K562 (cell line): ENCODE measurements around the gene SEC14L5. TPM values are rescaled to one million over a fixed set of nuclear protein-coding genes. Genes with fewer than 3 reads are reported as not detected.

Source experiments
- ATAC-seq: fragments of 200-7000 bp; cut with Tn5 transposase; 3 replicates; pipeline ENCODE4 v1.9.1; 2020; ENCODE audit warnings: moderate library complexity
- BruUV-seq: library from RNA; stranded (reverse); fragments of 400-500 nt; replicated peaks from 2 replicates; lab custom pipeline; 2021; lab: Mats Ljungman, UMichigan
- CTCF ChIA-PET: fragments of 300-600 bp; formaldehyde crosslinking; extraction: SDS; loops from one replicate; lab custom pipeline; 2021; ENCODE audit warnings: low intra/inter-chr PET ratio; lab: Yijun Ruan, JAX
- POLR2A ChIA-PET: fragments of 300-600, 350-650 bp; sonication (Branson Sonifier 250); formaldehyde crosslinking; extraction: SDS; loops from one replicate; lab custom pipeline; 2021; ENCODE audit warnings: antibody characterized with exemption, inconsistent platforms; lab: Yijun Ruan, JAX
- DNase-seq, 4 experiments: peaks; one replicate each; pipeline versions ENCODE4 v3.0.0 to v3.0.0-alpha.2; 2011 to 2018; ENCODE audit warnings: low spot score in 3 of 4, mixed read lengths in 3 of 4; ENCODE audit errors: extremely low read depth in 1 of 4
- FAIRE-seq: peaks from 2 replicates; lab custom pipeline; 2011; peaks lifted over from hg19 to GRCh38; lab: Jason Lieb, UNC
- H2AFZ ChIP-seq: 2 replicates; pipeline ENCODE4 v1.6.0; 2011; ENCODE audit warnings: low read depth, low read length, control low read depth, inconsistent platforms
- H3K27ac ChIP-seq: fragments of 200-600 bp; 3 replicates; pipeline ENCODE4 v1.8.0; 2011; ENCODE audit warnings: low read depth, mild to moderate bottlenecking, control low read depth, inconsistent platforms, low read length, moderate library complexity, mixed read lengths; ENCODE audit errors: extremely low read depth
- H3K27me3 ChIP-seq, 2 experiments: fragments of 300-600 bp in 1 of 2; 2 replicates in 1 of 2; 3 replicates in 1 of 2; pipeline versions ENCODE4 v1.6.0 to v1.8.0; 2011; ENCODE audit warnings: inconsistent platforms in 2 of 2, low read length in 2 of 2, mild to moderate bottlenecking in 1 of 2, mixed read lengths in 1 of 2, moderate library complexity in 1 of 2; ENCODE audit not compliant: control insufficient read depth in 2 of 2, insufficient read depth in 2 of 2
- H3K36me3 ChIP-seq: fragments of 300-600 bp; 3 replicates; pipeline ENCODE4 v1.8.0; 2011; ENCODE audit warnings: mild to moderate bottlenecking, low read length, inconsistent platforms; ENCODE audit not compliant: control insufficient read depth, insufficient read depth
- H3K4me1 ChIP-seq, 2 experiments: fragments of 200-600 bp in 1 of 2; replicated peaks in 1 of 2; 2 replicates in 1 of 2; 3 replicates in 1 of 2; pipeline versions ENCODE4 v1.5.1 to v1.8.0; 2011; ENCODE audit warnings: inconsistent platforms in 2 of 2, low read length in 2 of 2, mild to moderate bottlenecking in 1 of 2, mixed read lengths in 1 of 2, moderate library complexity in 1 of 2; ENCODE audit not compliant: control insufficient read depth in 2 of 2, insufficient read depth in 2 of 2
- H3K4me2 ChIP-seq: 2 replicates; pipeline ENCODE4 v1.6.1; 2011; ENCODE audit warnings: low read length, control low read depth, inconsistent platforms, mixed read lengths; ENCODE audit not compliant: insufficient read depth
- H3K4me3 ChIP-seq: fragments of 200-600 bp; sonication (generic), shearing (Covaris generic); 2 replicates; pipeline ENCODE4 v1.5.1; 2016; ENCODE audit warnings: control low read depth, inconsistent platforms
- H3K79me2 ChIP-seq: fragments of 200-600 bp; 3 replicates; pipeline ENCODE4 v1.8.0; 2011; ENCODE audit warnings: low read length, inconsistent platforms; ENCODE audit not compliant: control insufficient read depth, insufficient read depth
- H3K9ac ChIP-seq, 2 experiments: 2 replicates each; pipeline versions ENCODE4 v1.6.0 to v1.6.1; 2011; ENCODE audit warnings: low read depth in 2 of 2, low read length in 2 of 2, control low read depth in 1 of 2, inconsistent platforms in 1 of 2, mild to moderate bottlenecking in 1 of 2, mixed read lengths in 1 of 2; ENCODE audit not compliant: insufficient read depth in 1 of 2
- H3K9me1 ChIP-seq: one replicate; pipeline ENCODE4 v1.6.0; 2011; ENCODE audit warnings: inconsistent platforms, mild to moderate bottlenecking, low read length, moderate library complexity; ENCODE audit not compliant: control insufficient read depth, insufficient read depth
- H3K9me3 ChIP-seq: replicated peaks from 2 replicates; pipeline ENCODE4 v1.5.1; 2011; ENCODE audit warnings: low read depth, low read length, inconsistent platforms; ENCODE audit not compliant: control insufficient read depth, insufficient read depth
- H4K20me1 ChIP-seq: replicated peaks from 2 replicates; pipeline ENCODE4 v1.6.1; 2011; ENCODE audit warnings: low read length, inconsistent platforms, mixed read lengths; ENCODE audit not compliant: control insufficient read depth, insufficient read depth
- BHLHE40 ChIP-seq: IDR thresholded peaks from 2 replicates; pipeline ENCODE4 v1.6.1; 2011; ENCODE audit warnings: low read length, improper control_type of control experiment
- GTF2E2 ChIP-seq: fragments of 200-800 bp; sonication (Bioruptor generic); IDR thresholded peaks from 2 replicates; pipeline ENCODE4 v1.6.1; 2016; ENCODE audit warnings: missing genetic modification characterization, missing compliant biosample characterization
- OTX1 ChIP-seq: fragments of 450-650 bp; formaldehyde crosslinking; IDR thresholded peaks from 2 replicates; pipeline ENCODE4 v1.4.0; 2022; ENCODE audit warnings: mild to moderate bottlenecking
- SNIP1 ChIP-seq: fragments of 450-650 bp; IDR thresholded peaks from 2 replicates; pipeline ENCODE4 v1.7.1; 2017; ENCODE audit warnings: low read depth, mild to moderate bottlenecking
- SRSF3 ChIP-seq: fragments of 200-400 bp; formaldehyde crosslinking; IDR thresholded peaks from 2 replicates; pipeline ENCODE4 v1.6.1; 2016; ENCODE audit warnings: mild to moderate bottlenecking, low read length, moderate library complexity; ENCODE audit not compliant: insufficient read depth
- TAF15 ChIP-seq: fragments of 200-400 bp; formaldehyde crosslinking; IDR thresholded peaks from 2 replicates; pipeline ENCODE4 v1.6.1; 2017; ENCODE audit warnings: mild to moderate bottlenecking, low read depth, low read length, moderate library complexity
- TRIM28 ChIP-seq: fragments of 450-650 bp; IDR thresholded peaks from 2 replicates; pipeline ENCODE4 v1.6.1; 2017
- ZNF143 ChIP-seq: sonication (generic); formaldehyde crosslinking; IDR thresholded peaks from 2 replicates; pipeline ENCODE4 v1.9.0; 2022; ENCODE audit warnings: mild to moderate bottlenecking, missing genetic modification reagents
- ZNF77 ChIP-seq: fragments of 250-450 bp; sonication (Bioruptor Pico); IDR thresholded peaks from 2 replicates; pipeline ENCODE4 v1.5.0; 2020
- WGBS: fragments of 100-300 bp; shearing (Covaris generic); methylation state at CpG from one replicate; pipeline ENCODE4 v1.1.6; 2016; ENCODE audit warnings: low coverage, mixed read lengths; ENCODE audit not compliant: insufficient coverage; ENCODE audit errors: missing lambda C conversion rate; 5-methylcytosine and 5-hydroxymethylcytosine counted together
- in situ Hi-C: fragments of 300-500 bp; cut with MboI; formaldehyde crosslinking; loops from 4 replicates; pipeline ENCODE4 v1.15.0; 2018; ENCODE audit warnings: inconsistent platforms, mixed read lengths
- intact Hi-C: fragments of 100-400 bp; cut with micrococcal nuclease; formaldehyde crosslinking; loops from 2 replicates; pipeline ENCODE4 v1.14.2; 2022
- polyA plus RNA-seq, 8 experiments: library from polyadenylated mRNA; depleted of rRNA in 4 of 8; stranded (reverse) in 5 of 8; unstranded in 3 of 8; fragments of >200 nt; fragmentation: Nextera tagmentation in 2 of 8; fragmentation: Illumina TruSeq in 1 of 8; extraction: Ambion mirVana in 2 of 8; extraction: Trizol in 1 of 8; gene quantifications; 2 replicates each; pipeline versions ENCODE4 v1.2.1 to v1.2.3, GENCODE V29; 2011 to 2014; ENCODE audit warnings: inconsistent platforms in 1 of 8, missing spikeins in 1 of 8
- total RNA-seq, 7 experiments: library from RNA; depleted of rRNA in 6 of 7; stranded (reverse); fragments of >200 nt in 6 of 7; fragmentation: Illumina TruSeq in 2 of 7; extraction: Trizol in 2 of 7; gene quantifications; 2 replicates each; pipeline versions ENCODE4 v1.2.1 to v1.2.3, GENCODE V29; 2011 to 2021; ENCODE audit warnings: low replicate concordance in 1 of 7
- TF ChIP-seq, protein P1 (sequence below), 2 experiments: IDR thresholded peaks; 2 replicates each; pipeline ENCODE4 v1.6.1; 2011; ENCODE audit warnings: borderline replicate concordance in 1 of 2, control low read depth in 1 of 2, low read depth in 1 of 2, low read length in 1 of 2, mild to moderate bottlenecking in 1 of 2, mixed read lengths in 1 of 2, moderate library complexity in 1 of 2; ENCODE audit not compliant: insufficient read depth in 1 of 2, insufficient read length in 1 of 2, poor library complexity in 1 of 2, severe bottlenecking in 1 of 2; ENCODE audit errors: extremely low read depth in 1 of 2
- TF ChIP-seq, protein P2 (sequence below): IDR thresholded peaks from 3 replicates; pipeline ENCODE4 v1.6.1; 2011; ENCODE audit warnings: borderline replicate concordance, mild to moderate bottlenecking; ENCODE audit not compliant: insufficient read length, insufficient read depth

SEC14L5 gene
- total and polyA plus RNA-seq, 9 of the 15 experiments (the other 6 are each of a cell fraction or from before 2014, with no cell fraction given) = 0.11 TPM; not detected in 8

DNA sequence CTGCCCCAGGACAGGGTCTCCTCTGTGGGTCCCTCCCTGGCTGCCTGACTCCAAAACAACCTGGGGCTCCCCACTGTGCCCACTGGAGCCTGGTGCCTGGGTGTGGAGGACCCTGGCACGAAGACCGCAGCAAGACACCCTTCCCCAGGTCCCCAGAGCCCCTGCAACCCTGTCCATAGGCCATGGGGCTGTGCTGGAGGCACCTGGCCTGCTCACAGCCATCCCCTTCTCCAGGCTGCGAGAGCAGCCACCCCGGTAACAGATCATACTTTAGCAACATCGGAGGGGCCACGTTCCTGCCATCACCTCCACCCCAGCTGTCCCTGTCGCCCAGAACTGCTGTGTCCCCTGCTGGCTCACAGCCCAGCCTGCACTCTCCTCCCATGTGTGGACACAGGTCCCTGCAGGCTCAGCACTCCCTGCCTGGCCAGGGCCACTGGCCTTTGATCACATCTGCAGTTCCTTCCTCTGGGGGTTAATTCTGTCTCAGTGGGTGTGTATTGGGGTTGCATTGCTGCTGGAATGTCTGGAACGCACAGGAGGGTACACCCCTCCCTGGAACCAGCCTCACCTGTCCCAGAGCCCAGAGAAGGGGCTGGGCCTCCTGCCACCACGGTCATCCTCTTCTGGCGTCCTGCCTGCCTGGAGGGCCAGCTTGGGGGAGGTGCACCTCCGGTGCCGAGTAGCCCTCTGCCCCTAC lies 33.4 kb upstream of the SEC14L5 start:
- DNase-seq (no peak), FAIRE-seq (no peak), ATAC-seq (peak; percentile 55; the same call in 1 of the 3 replicates)
- CTCF ChIA-PET = no interaction called here
- Histone ChIP-seq H3K79me2 (no peaks in the 10 kb centered on the region), H3K4me3 (no peak overlapping the region), H3K9me1 (no peaks in the 10 kb centered on the region), H2AFZ (no peak overlapping the region), H3K4me1 (peaks cover 0 to 5% of the 10 kb centered on the region in 2 experiments; a peak in 2 of 5 replicates)
- WGBS = 3% methylated on average over 12 of the region's 12 CpGs
- POLR2A ChIA-PET = no interaction called here
- in situ Hi-C loops = no loop called here
- TF ChIP-seq TAF15 (no peak), BHLHE40 (no peak), TRIM28 (no peak), ZNF77 (CRISPR knock-in tag) (no peak), ZNF143 (CRISPR knock-in tag) (no peak), SRSF3 (no peak), SNIP1 (no peak), GTF2E2 (tag) (no peak), OTX1 (CRISPR knock-in tag) (no peak)
- TF ChIP-seq, protein P1, sequence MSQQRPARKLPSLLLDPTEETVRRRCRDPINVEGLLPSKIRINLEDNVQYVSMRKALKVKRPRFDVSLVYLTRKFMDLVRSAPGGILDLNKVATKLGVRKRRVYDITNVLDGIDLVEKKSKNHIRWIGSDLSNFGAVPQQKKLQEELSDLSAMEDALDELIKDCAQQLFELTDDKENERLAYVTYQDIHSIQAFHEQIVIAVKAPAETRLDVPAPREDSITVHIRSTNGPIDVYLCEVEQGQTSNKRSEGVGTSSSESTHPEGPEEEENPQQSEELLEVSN (IDR thresholded peaks at IDR 0.05; ENCODE audit: borderline replicate concordance in 1 of 2, extremely low read depth in 1 of 2, insufficient read depth in 1 of 2, insufficient read length in 1 of 2, low read depth in 1 of 2, low read length in 1 of 2, poor library complexity in 1 of 2, severe bottlenecking in 1 of 2) = no peak
- TF ChIP-seq, protein P2, sequence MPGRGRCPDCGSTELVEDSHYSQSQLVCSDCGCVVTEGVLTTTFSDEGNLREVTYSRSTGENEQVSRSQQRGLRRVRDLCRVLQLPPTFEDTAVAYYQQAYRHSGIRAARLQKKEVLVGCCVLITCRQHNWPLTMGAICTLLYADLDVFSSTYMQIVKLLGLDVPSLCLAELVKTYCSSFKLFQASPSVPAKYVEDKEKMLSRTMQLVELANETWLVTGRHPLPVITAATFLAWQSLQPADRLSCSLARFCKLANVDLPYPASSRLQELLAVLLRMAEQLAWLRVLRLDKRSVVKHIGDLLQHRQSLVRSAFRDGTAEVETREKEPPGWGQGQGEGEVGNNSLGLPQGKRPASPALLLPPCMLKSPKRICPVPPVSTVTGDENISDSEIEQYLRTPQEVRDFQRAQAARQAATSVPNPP = no peak
- TF ChIP-seq, all 486 proteins: peak for 0
- Histone ChIP-seq H3K36me3 (no peaks in the 10 kb centered on the region), H3K27ac (no peak overlapping the region), H3K27me3 (peaks cover 20 to 52% of the 10 kb centered on the region in 2 experiments), H4K20me1 (no peaks in the 10 kb centered on the region), H3K9me3 (no peaks in the 10 kb centered on the region; the same call in 1 of the 2 replicates), H3K9ac (no peak overlapping the region), H3K4me2 (no peak overlapping the region)
- no TSS peak for BruUV-seq
- intact Hi-C loops = no loop called here
